Measurements from ENCODE around the gene KLK4. TPM values are rescaled to one million over a fixed set of nuclear protein-coding genes. Genes with fewer than 3 reads are reported as not detected.
A peak's percentile ranks its signal among the peaks of the same experiment; 100 is the strongest.

Gene KLK4
- total RNA-seq, 1 experiment from 2014 or later, result not detected

DNA sequence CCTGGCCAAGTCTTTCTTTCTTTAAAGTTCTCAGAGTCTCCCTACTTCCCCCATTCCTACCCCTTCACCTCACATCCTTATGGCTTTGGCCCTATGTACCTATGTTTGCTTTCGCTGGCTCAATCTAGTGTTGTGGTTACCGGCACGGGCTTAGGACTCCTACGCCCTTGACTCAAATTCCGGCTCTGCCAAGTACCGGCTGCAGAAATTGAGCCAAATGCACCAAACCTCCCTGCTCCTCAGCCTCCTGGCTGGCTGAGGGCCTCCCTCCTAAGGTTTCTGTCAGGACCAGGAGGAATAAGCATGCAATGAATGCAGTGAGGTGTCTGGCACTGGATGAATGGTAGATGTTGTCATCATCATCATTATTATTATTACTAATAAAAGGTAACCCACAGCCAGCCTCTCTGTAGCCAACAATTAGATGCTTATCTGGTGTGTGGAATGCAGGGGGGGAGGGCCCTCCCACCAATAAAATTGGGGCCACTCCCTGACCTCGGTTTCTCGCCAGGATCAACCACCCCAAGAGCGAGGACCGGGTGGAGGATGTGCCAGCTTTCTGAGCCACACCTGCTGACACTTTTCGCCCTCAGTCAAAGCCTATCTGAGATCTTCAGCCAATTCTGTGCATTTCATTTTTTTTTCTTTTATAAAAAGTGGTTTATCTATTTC is 21.0 kb upstream of the KLK4 start:
- H3K27ac Mint-ChIP-seq (ENCODE audit: low read depth, unreplicated experiment), result peak overlapping the region; percentile 27
- H3K27me3 Mint-ChIP-seq (ENCODE audit: insufficient read depth, unreplicated experiment), result peaks cover 16% of the 10 kb centered on the region
- TF ChIP-seq, protein P1, sequence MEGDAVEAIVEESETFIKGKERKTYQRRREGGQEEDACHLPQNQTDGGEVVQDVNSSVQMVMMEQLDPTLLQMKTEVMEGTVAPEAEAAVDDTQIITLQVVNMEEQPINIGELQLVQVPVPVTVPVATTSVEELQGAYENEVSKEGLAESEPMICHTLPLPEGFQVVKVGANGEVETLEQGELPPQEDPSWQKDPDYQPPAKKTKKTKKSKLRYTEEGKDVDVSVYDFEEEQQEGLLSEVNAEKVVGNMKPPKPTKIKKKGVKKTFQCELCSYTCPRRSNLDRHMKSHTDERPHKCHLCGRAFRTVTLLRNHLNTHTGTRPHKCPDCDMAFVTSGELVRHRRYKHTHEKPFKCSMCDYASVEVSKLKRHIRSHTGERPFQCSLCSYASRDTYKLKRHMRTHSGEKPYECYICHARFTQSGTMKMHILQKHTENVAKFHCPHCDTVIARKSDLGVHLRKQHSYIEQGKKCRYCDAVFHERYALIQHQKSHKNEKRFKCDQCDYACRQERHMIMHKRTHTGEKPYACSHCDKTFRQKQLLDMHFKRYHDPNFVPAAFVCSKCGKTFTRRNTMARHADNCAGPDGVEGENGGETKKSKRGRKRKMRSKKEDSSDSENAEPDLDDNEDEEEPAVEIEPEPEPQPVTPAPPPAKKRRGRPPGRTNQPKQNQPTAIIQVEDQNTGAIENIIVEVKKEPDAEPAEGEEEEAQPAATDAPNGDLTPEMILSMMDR (IDR thresholded peaks at IDR 0.05; ENCODE audit: unreplicated experiment), result no peak
- POLR2A ChIA-PET, result interaction anchor here (0.7 kb wide), 1 partner anchor 136 kb away, joined by 3 read pairs; no protein-coding TSS in a partner anchor
- no peak overlapping the region for H3K4me3 Mint-ChIP-seq (ENCODE audit: unreplicated experiment)
- intact Hi-C loops (cut with micrococcal nuclease), result loop anchor here (5.0 kb wide), 1 partner anchor 725 kb away; no protein-coding TSS in a partner anchor
- DNase-seq (ENCODE audit: unreplicated experiment), result peak; percentile 86
- H3K9me3 Mint-ChIP-seq (ENCODE audit: unreplicated experiment), result peaks cover 15% of the 10 kb centered on the region
- CTCF ChIA-PET, result interaction anchor here (0.6 to 0.7 kb wide), 3 partner anchors 8 to 87 kb away, joined by 3 read pairs; no protein-coding TSS in a partner anchor
- H3K4me1 Mint-ChIP-seq (ENCODE audit: insufficient read depth, unreplicated experiment), result peaks cover 28% of the 10 kb centered on the region
- no TSS peak for BruUV-seq (replicated peaks)
- no peaks in the 10 kb centered on the region for H3K36me3 Mint-ChIP-seq (ENCODE audit: insufficient read depth, unreplicated experiment)

DNA sequence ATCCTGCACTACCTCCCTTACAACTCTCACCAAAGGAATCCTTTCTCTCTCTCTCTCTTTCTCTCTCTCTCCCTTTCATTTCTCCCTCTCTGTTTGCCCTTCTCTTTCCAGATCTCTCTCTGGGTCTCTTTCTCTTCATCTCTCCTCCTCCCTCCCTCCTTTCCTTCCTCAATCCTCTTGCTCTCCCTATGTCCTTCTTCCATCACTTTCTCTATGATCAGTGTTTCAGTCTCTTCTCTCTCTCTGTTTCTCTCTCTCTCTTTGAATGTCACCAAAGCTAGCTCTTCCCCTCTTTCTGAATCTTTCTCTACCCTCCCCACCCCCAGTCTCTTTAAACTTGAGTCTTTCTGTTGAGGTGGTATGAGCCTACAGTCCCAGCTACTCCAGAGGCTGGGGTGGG is 19.8 kb upstream of the KLK4 start:
- peaks cover 28% of the 10 kb centered on the region for H3K4me1 Mint-ChIP-seq (ENCODE audit: insufficient read depth, unreplicated experiment)
- CTCF ChIA-PET, result interaction anchor here (0.7 to 2.8 kb wide), 6 partner anchors 9 to 781 kb away, joined by 3 to 13 read pairs (median 4); no protein-coding TSS in a partner anchor

DNA sequence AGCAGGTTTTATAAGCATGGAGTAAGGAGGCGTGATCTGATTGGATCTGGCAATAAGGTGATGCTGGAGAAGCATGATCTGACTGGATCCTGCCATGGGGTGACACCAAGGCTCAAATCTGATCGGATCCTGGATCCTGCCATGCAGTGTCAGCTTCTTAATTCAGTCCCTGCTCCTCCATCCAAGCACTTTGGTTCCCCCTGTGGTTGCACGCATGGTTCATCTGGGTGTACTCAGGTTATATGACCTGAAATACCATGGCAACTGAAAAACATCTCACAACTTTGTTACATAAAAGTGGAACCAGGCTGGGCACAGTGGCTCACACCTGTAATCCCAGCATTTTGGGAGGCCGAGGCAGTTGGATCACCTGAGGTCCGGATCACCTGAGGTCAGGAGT is 17.6 kb upstream of the KLK4 start:
- H3K27me3 Mint-ChIP-seq (ENCODE audit: insufficient read depth, unreplicated experiment), result peaks cover 16% of the 10 kb centered on the region
- ChIA-PET POLR2A (no interaction called here), CTCF (interaction anchor here (0.6 to 2.8 kb wide), 4 partner anchors 41 to 405 kb away, joined by 3 to 13 read pairs (median 3); no protein-coding TSS in a partner anchor)

More for the DNA sequence above, 19.8 kb upstream of the KLK4 start:
- POLR2A ChIA-PET, result no interaction called here
- Mint-ChIP-seq H3K9me3 (ENCODE audit: unreplicated experiment) (peaks cover 15% of the 10 kb centered on the region), H3K27ac (ENCODE audit: low read depth, unreplicated experiment) (peak overlapping the region; percentile 27), H3K27me3 (ENCODE audit: insufficient read depth, unreplicated experiment) (peaks cover 16% of the 10 kb centered on the region), H3K36me3 (ENCODE audit: insufficient read depth, unreplicated experiment) (no peaks in the 10 kb centered on the region), H3K4me3 (ENCODE audit: unreplicated experiment) (no peak overlapping the region)
- no peak for DNase-seq (ENCODE audit: unreplicated experiment)
- TF ChIP-seq, protein P1 (IDR thresholded peaks at IDR 0.05; ENCODE audit: unreplicated experiment), result no peak
- intact Hi-C loops (cut with micrococcal nuclease), result loop anchor here (5.0 kb wide), 1 partner anchor 726 kb away; no protein-coding TSS in a partner anchor
- no TSS peak for BruUV-seq (replicated peaks)

DNA sequence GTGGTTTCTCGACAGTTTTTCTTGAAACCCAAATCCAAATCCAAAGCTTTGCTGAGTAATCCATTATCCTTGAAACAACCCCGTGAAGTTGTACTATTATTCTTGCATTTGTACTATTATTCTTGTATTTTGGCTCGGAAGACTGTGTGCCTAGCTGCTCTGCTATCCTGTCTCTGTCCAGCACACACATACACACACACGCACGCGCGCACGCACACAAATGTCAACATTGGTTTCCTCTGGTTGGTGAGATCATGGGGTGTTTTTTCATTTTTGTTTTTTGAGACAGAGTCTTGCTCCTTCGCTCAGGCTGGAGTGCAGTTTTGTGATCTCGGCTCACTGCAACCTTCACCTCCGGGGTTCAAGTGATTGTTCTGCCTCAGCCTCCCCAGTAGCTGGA is 14.9 kb upstream of the KLK4 start:
- POLR2A ChIA-PET, result no interaction called here
- Mint-ChIP-seq H3K9me3 (ENCODE audit: unreplicated experiment) (peaks cover 8% of the 10 kb centered on the region), H3K27ac (ENCODE audit: low read depth, unreplicated experiment) (no peak overlapping the region), H3K36me3 (ENCODE audit: insufficient read depth, unreplicated experiment) (no peaks in the 10 kb centered on the region), H3K4me3 (ENCODE audit: unreplicated experiment) (no peak overlapping the region), H3K4me1 (ENCODE audit: insufficient read depth, unreplicated experiment) (peaks cover 9% of the 10 kb centered on the region), H3K27me3 (ENCODE audit: insufficient read depth, unreplicated experiment) (peaks cover 8% of the 10 kb centered on the region)
- BruUV-seq (replicated peaks), result no TSS peak
- CTCF ChIA-PET, result interaction anchor here (0.5 to 3.5 kb wide), 6 partner anchors 31 to 389 kb away, joined by 3 to 12 read pairs (median 4); no protein-coding TSS in a partner anchor
- intact Hi-C loops (cut with micrococcal nuclease), result no loop called here
- no peak for DNase-seq (ENCODE audit: unreplicated experiment)
- TF ChIP-seq, protein P1 (IDR thresholded peaks at IDR 0.05; ENCODE audit: unreplicated experiment), result no peak

More for the DNA sequence above, 17.6 kb upstream of the KLK4 start:
- no peaks in the 10 kb centered on the region for H3K36me3 Mint-ChIP-seq (ENCODE audit: insufficient read depth, unreplicated experiment)
- H3K9me3 Mint-ChIP-seq (ENCODE audit: unreplicated experiment), result peaks cover 15% of the 10 kb centered on the region
- intact Hi-C loops (cut with micrococcal nuclease), result loop anchor here (2.0 kb wide), 1 partner anchor 168 kb away; no protein-coding TSS in a partner anchor
- peaks cover 26% of the 10 kb centered on the region for H3K4me1 Mint-ChIP-seq (ENCODE audit: insufficient read depth, unreplicated experiment)
- H3K4me3 Mint-ChIP-seq (ENCODE audit: unreplicated experiment), result no peak overlapping the region
- BruUV-seq (replicated peaks), result no TSS peak
- no peak overlapping the region for H3K27ac Mint-ChIP-seq (ENCODE audit: low read depth, unreplicated experiment)
- TF ChIP-seq, protein P1 (IDR thresholded peaks at IDR 0.05; ENCODE audit: unreplicated experiment), result no peak
- DNase-seq (ENCODE audit: unreplicated experiment), result no peak

Data from MCF 10A (cell line).